Neural cell (in vitro differentiated cells): ENCODE data around the gene ARHGAP6.

Experiments used
- EP300 ChIP-seq: fragments of 450-650 bp; conservative IDR thresholded peaks from 2 replicates; pipeline ENCODE4 v1.6.1; 2014; ENCODE audit warnings: antibody characterized with exemption, mild to moderate bottlenecking, moderate library complexity; ENCODE audit not compliant: poor library complexity, severe bottlenecking
- EZH2 ChIP-seq: fragments of 200-600, 300-800 bp; shearing (Covaris generic), sonication (generic); IDR thresholded peaks from 2 replicates; pipeline ENCODE4 v1.6.1; 2014; ENCODE audit warnings: antibody characterized with exemption, low read length, borderline replicate concordance, mild to moderate bottlenecking; ENCODE audit not compliant: insufficient read depth, poor library complexity, severe bottlenecking
- POLR2AphosphoS5 ChIP-seq: IDR thresholded peaks from 2 replicates; pipeline ENCODE4 v1.6.1; 2012
- RAD21 ChIP-seq: fragments of 450-650 bp; conservative IDR thresholded peaks from 2 replicates; pipeline ENCODE4 v1.6.1; 2014; ENCODE audit warnings: antibody characterized with exemption, mild to moderate bottlenecking, moderate library complexity
- SMC3 ChIP-seq: fragments of 450-650 bp; conservative IDR thresholded peaks from 2 replicates; pipeline ENCODE4 v1.6.1; 2014; ENCODE audit warnings: antibody characterized with exemption, mild to moderate bottlenecking, moderate library complexity; ENCODE audit not compliant: poor library complexity
- TAF1 ChIP-seq: IDR thresholded peaks from 2 replicates; pipeline ENCODE4 v1.6.1; 2012; ENCODE audit warnings: low read depth
- TF ChIP-seq, protein P1 (sequence below): fragments of 450-650 bp; IDR thresholded peaks from 2 replicates; pipeline ENCODE4 v1.5.1; 2014; ENCODE audit warnings: antibody characterized with exemption, mild to moderate bottlenecking, moderate library complexity; ENCODE audit not compliant: poor library complexity, severe bottlenecking
- TF ChIP-seq, protein P2 (sequence below): IDR thresholded peaks from 2 replicates; pipeline ENCODE4 v1.6.1; 2012; ENCODE audit warnings: borderline replicate concordance

DNA sequence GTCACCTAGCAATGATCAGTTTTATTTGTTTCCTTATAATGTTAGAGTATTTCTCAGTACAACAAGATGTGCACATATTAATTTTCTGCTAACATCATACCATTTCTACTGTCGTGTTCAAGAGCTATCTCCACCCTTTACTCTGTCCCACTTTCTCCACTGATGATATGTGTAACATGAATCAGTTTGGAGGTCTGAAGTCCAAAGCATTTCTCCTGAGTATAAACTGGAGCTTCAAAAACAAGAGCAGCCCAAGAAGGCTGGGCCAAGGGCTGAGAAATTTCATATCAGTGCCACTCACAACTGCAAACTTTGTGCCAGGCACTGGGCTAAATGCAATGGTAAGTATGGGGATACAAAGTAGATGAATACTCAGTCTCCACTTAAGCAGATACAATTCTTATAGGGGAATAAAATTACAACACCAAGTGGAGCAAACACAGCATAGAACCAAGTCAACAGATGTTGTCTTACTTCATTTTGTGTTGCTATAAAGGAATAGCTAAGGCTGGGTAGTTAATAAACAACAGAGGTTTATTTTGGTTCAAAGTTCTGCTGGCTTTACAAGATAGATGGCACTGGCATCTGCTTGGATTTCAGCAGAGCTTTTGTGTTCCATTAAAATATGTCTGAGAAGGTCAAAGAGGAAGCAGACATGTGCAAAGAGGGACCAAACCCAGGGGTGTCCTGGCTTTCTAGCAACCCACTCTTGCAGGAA, 328.3 kb downstream of the ARHGAP6 start:
- TF ChIP-seq EZH2 (no peak), EP300 (no peak), POLR2AphosphoS5 (no peak), SMC3 (no peak), TAF1 (no peak), RAD21 (no peak)
- TF ChIP-seq, protein P1, sequence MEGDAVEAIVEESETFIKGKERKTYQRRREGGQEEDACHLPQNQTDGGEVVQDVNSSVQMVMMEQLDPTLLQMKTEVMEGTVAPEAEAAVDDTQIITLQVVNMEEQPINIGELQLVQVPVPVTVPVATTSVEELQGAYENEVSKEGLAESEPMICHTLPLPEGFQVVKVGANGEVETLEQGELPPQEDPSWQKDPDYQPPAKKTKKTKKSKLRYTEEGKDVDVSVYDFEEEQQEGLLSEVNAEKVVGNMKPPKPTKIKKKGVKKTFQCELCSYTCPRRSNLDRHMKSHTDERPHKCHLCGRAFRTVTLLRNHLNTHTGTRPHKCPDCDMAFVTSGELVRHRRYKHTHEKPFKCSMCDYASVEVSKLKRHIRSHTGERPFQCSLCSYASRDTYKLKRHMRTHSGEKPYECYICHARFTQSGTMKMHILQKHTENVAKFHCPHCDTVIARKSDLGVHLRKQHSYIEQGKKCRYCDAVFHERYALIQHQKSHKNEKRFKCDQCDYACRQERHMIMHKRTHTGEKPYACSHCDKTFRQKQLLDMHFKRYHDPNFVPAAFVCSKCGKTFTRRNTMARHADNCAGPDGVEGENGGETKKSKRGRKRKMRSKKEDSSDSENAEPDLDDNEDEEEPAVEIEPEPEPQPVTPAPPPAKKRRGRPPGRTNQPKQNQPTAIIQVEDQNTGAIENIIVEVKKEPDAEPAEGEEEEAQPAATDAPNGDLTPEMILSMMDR = no peak
- TF ChIP-seq, protein P2, sequence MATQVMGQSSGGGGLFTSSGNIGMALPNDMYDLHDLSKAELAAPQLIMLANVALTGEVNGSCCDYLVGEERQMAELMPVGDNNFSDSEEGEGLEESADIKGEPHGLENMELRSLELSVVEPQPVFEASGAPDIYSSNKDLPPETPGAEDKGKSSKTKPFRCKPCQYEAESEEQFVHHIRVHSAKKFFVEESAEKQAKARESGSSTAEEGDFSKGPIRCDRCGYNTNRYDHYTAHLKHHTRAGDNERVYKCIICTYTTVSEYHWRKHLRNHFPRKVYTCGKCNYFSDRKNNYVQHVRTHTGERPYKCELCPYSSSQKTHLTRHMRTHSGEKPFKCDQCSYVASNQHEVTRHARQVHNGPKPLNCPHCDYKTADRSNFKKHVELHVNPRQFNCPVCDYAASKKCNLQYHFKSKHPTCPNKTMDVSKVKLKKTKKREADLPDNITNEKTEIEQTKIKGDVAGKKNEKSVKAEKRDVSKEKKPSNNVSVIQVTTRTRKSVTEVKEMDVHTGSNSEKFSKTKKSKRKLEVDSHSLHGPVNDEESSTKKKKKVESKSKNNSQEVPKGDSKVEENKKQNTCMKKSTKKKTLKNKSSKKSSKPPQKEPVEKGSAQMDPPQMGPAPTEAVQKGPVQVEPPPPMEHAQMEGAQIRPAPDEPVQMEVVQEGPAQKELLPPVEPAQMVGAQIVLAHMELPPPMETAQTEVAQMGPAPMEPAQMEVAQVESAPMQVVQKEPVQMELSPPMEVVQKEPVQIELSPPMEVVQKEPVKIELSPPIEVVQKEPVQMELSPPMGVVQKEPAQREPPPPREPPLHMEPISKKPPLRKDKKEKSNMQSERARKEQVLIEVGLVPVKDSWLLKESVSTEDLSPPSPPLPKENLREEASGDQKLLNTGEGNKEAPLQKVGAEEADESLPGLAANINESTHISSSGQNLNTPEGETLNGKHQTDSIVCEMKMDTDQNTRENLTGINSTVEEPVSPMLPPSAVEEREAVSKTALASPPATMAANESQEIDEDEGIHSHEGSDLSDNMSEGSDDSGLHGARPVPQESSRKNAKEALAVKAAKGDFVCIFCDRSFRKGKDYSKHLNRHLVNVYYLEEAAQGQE = no peak
